Measurements from ENCODE around the gene MYH14. TPM values are rescaled to one million over a fixed set of nuclear protein-coding genes. Genes with fewer than 3 reads are reported as not detected.
"Not testable (repeated sequence)": the region's sequence is repeated elsewhere in the genome, so short reads cannot be mapped to it uniquely, and the experiment has no call there.

The MYH14 gene
- polyA plus RNA-seq, 1 donor (not counting 4 experiments of a cell fraction or from before 2014, with no cell fraction given), result 0.20 TPM

- Histone ChIP-seq H3K4me1 (ENCODE audit: control insufficient read depth, extremely low read depth, insufficient read depth, low read length) (no peaks in the 10 kb centered on the region), H3K9me3 (ENCODE audit: control insufficient read depth, low read depth, low read length) (peaks cover 2% of the 10 kb centered on the region), H3K9me1 (ENCODE audit: control insufficient read depth, extremely low read depth, insufficient read depth, low read length) (no peaks in the 10 kb centered on the region), H3K9ac (ENCODE audit: control insufficient read depth, extremely low read depth, insufficient read depth, low read length) (no peak overlapping the region), H2AFZ (ENCODE audit: control insufficient read depth, low read length) (no peak overlapping the region), H3K27ac (ENCODE audit: control insufficient read depth, insufficient read depth, low read length) (no peak overlapping the region), H3K36me3 (ENCODE audit: control insufficient read depth in 2 of 2, extremely low read depth in 1 of 2, insufficient read depth in 2 of 2, low read length in 2 of 2) (no peaks in the 10 kb centered on the region), H3K4me3 (ENCODE audit: control insufficient read depth in 2 of 3, extremely low read depth in 1 of 3, insufficient read depth in 2 of 3, low read depth in 1 of 3, low read length in 3 of 3) (no peak overlapping the region), H4K20me1 (ENCODE audit: control insufficient read depth, extremely low read depth, insufficient read depth, low read length) (no peaks in the 10 kb centered on the region), H3K4me2 (ENCODE audit: control insufficient read depth, extremely low read depth, insufficient read depth, low read depth, low read length) (no peak overlapping the region), H3K27me3 (ENCODE audit: control insufficient read depth, extremely low read depth, insufficient read depth, low read length) (no peaks in the 10 kb centered on the region), H3K79me2 (ENCODE audit: control insufficient read depth, insufficient read depth, low read length) (no peaks in the 10 kb centered on the region)
- no peak for TF ChIP-seq EZH2 (IDR thresholded peaks at IDR 0.05; ENCODE audit: low read length)
- no peak for TF ChIP-seq CTCF (optimal IDR thresholded peaks at IDR 0.05 in 1 of 3, IDR thresholded peaks at IDR 0.05 in 1 of 3, conservative IDR thresholded peaks at IDR 0.05 in 1 of 3; ENCODE audit: extremely low read depth in 1 of 3, insufficient read depth in 2 of 3, low read length in 3 of 3)
- no peak for DNase-seq (ENCODE audit: low read depth, low spot score)
- no peak for FAIRE-seq
- dilution Hi-C loops (cut with MboI; ENCODE audit: extremely low pct_ligation_motif_present, low sequenced_read_pairs), result no loop called here
Measured at GRCh38 chr19:50230379-50231351, 27.2 kb downstream of the MYH14 start.

- H2AFZ ChIP-seq (ENCODE audit: control insufficient read depth, low read length); FAIRE-seq; DNase-seq (ENCODE audit: low read depth, low spot score); H3K9me1 ChIP-seq (ENCODE audit: control insufficient read depth, extremely low read depth, insufficient read depth, low read length); H3K4me2 ChIP-seq (ENCODE audit: control insufficient read depth, extremely low read depth, insufficient read depth, low read depth, low read length); H4K20me1 ChIP-seq (ENCODE audit: control insufficient read depth, extremely low read depth, insufficient read depth, low read length); H3K9me3 ChIP-seq (ENCODE audit: control insufficient read depth, low read depth, low read length); H3K36me3 ChIP-seq (ENCODE audit: control insufficient read depth in 2 of 2, extremely low read depth in 1 of 2, insufficient read depth in 2 of 2, low read length in 2 of 2); H3K4me3 ChIP-seq (ENCODE audit: control insufficient read depth in 2 of 3, extremely low read depth in 1 of 3, insufficient read depth in 2 of 3, low read depth in 1 of 3, low read length in 3 of 3); dilution Hi-C loops (cut with MboI; ENCODE audit: extremely low pct_ligation_motif_present, low sequenced_read_pairs); H3K27ac ChIP-seq (ENCODE audit: control insufficient read depth, insufficient read depth, low read length); H3K27me3 ChIP-seq (ENCODE audit: control insufficient read depth, extremely low read depth, insufficient read depth, low read length); H3K9ac ChIP-seq (ENCODE audit: control insufficient read depth, extremely low read depth, insufficient read depth, low read length); H3K4me1 ChIP-seq (ENCODE audit: control insufficient read depth, extremely low read depth, insufficient read depth, low read length); H3K79me2 ChIP-seq (ENCODE audit: control insufficient read depth, insufficient read depth, low read length): not testable (repeated sequence)
Measured at GRCh38 chr19:50231417-50231816, 28.0 kb downstream of the MYH14 start.
